IPS-18c (cell line): ENCODE measurements around the gene EMX1.

Experiments
- H3K4me3 ChIP-seq: 2 replicates; pipeline ENCODE4 v1.7.0; 2013; ENCODE audit warnings: low read depth, mild to moderate bottlenecking, low read length, moderate library complexity; ENCODE audit not compliant: insufficient read depth
- H3K9me3 ChIP-seq: one replicate; pipeline ENCODE4 v1.6.1; 2013; ENCODE audit warnings: mild to moderate bottlenecking, low read length, moderate library complexity; ENCODE audit not compliant: control insufficient read depth, insufficient read depth

Gene EMX1

GRCh38 chr2:72919414-72920317 is 2.3 kb downstream of the EMX1 start:
- Histone ChIP-seq H3K4me3 (peak overlapping the region; percentile 53), H3K9me3 (peaks cover 2% of the 10 kb centered on the region)

GRCh38 chr2:72920318-72921087 is 3.2 kb downstream of the EMX1 start:
- H3K9me3 ChIP-seq: peaks cover 2% of the 10 kb centered on the region
- H3K4me3 ChIP-seq: peak overlapping the region; percentile 53

GRCh38 chr2:72921088-72921851 is 4.0 kb downstream of the EMX1 start:
- Histone ChIP-seq H3K9me3 (peaks cover 2% of the 10 kb centered on the region), H3K4me3 (no peak overlapping the region; the same call in 1 of the 2 replicates)

GRCh38 chr2:72921853-72922252 is 4.5 kb downstream of the EMX1 start:
- peaks cover 2% of the 10 kb centered on the region for H3K9me3 ChIP-seq
- no peak overlapping the region for H3K4me3 ChIP-seq

- peak overlapping the region; percentile 46 for H3K4me3 ChIP-seq
These were observed 6.6 kb downstream of the EMX1 start for GRCh38 chr2:72923833-72924352.

GRCh38 chr2:72924353-72925240 is 7.3 kb downstream of the EMX1 start:
- Histone ChIP-seq H3K9me3 (peaks cover 2% of the 10 kb centered on the region), H3K4me3 (peak overlapping the region; percentile 46; the same call in 1 of the 2 replicates)

More at GRCh38 chr2:72923833-72924352, 6.6 kb downstream of the EMX1 start:
- peaks cover 2% of the 10 kb centered on the region for H3K9me3 ChIP-seq

- no peak overlapping the region for H3K4me3 ChIP-seq
- H3K9me3 ChIP-seq: peaks cover 2% of the 10 kb centered on the region
These were observed 8.1 kb downstream of the EMX1 start for GRCh38 chr2:72925328-72925943.

- H3K4me3 ChIP-seq: no peak overlapping the region
- no peaks in the 10 kb centered on the region for H3K9me3 ChIP-seq
These were observed 9.0 kb downstream of the EMX1 start for GRCh38 chr2:72926368-72926767.

- Histone ChIP-seq H3K4me3 (no peak overlapping the region), H3K9me3 (no peaks in the 10 kb centered on the region)
These were observed 9.6 kb downstream of the EMX1 start for GRCh38 chr2:72926811-72927465.

GRCh38 chr2:72927619-72928550 is 10.6 kb downstream of the EMX1 start:
- H3K4me3 ChIP-seq: no peak overlapping the region
- no peaks in the 10 kb centered on the region for H3K9me3 ChIP-seq

GRCh38 chr2:72929010-72929409 is 11.7 kb downstream of the EMX1 start:
- Histone ChIP-seq H3K4me3 (no peak overlapping the region), H3K9me3 (no peaks in the 10 kb centered on the region)

- no peak overlapping the region for H3K4me3 ChIP-seq
- no peaks in the 10 kb centered on the region for H3K9me3 ChIP-seq
These were observed 14.1 kb downstream of the EMX1 start for GRCh38 chr2:72931280-72931910.

- no peak overlapping the region for H3K4me3 ChIP-seq
- H3K9me3 ChIP-seq: no peaks in the 10 kb centered on the region
These were observed 14.9 kb downstream of the EMX1 start for GRCh38 chr2:72932045-72932740.

- H3K4me3 ChIP-seq: no peak overlapping the region
These were observed 15.5 kb downstream of the EMX1 start for GRCh38 chr2:72932805-72933204.

More at GRCh38 chr2:72932805-72933204, 15.5 kb downstream of the EMX1 start:
- H3K9me3 ChIP-seq: no peaks in the 10 kb centered on the region
